Panc1 (cell line): Measurements from ENCODE around the gene ASPN. TPM values are rescaled to one million over a fixed set of nuclear protein-coding genes. Genes with fewer than 3 reads are reported as not detected.

ENCODE experiments used
- ATAC-seq: fragments of 200-7000 bp; cut with Tn5 transposase; 2 replicates; pipeline ENCODE4 v1.9.1; 2020; ENCODE audit warnings: mild to moderate bottlenecking, moderate library complexity
- BruUV-seq: library from RNA; stranded (reverse); fragments of 400-500 nt; replicated peaks from 2 replicates; lab custom pipeline; 2021; lab: Mats Ljungman, UMichigan
- CTCF ChIA-PET: fragments of 300-600 bp; sonication (Branson Sonifier 250); formaldehyde crosslinking; loops from one replicate; lab custom pipeline; 2022; ENCODE audit warnings: antibody characterized with exemption; lab: Charles Lee
- POLR2A ChIA-PET: fragments of 300-600 bp; sonication (Branson Sonifier 250); formaldehyde crosslinking; loops from one replicate; lab custom pipeline; 2022; ENCODE audit warnings: antibody characterized with exemption; lab: Charles Lee
- DNase-seq: peaks from one replicate; pipeline ENCODE4 v3.0.0-alpha.2; 2010; ENCODE audit warnings: low read depth, low spot score
- H3K27ac ChIP-seq: 2 replicates; pipeline ENCODE4 v1.5.1; 2011; ENCODE audit warnings: mild to moderate bottlenecking, low read length, inconsistent platforms
- H3K27me3 ChIP-seq: fragments of 200-500 bp; sonication (Bioruptor generic); 2 replicates; pipeline ENCODE4 v1.6.0; 2014; ENCODE audit warnings: low read length, inconsistent platforms; ENCODE audit not compliant: control insufficient read depth, insufficient read depth
- H3K36me3 ChIP-seq: fragments of 200-500 bp; sonication (Bioruptor generic); 2 replicates; pipeline ENCODE4 v1.5.1; 2014; ENCODE audit warnings: inconsistent platforms, mild to moderate bottlenecking, low read length, moderate library complexity; ENCODE audit not compliant: control insufficient read depth, insufficient read depth
- H3K4me1 ChIP-seq: 2 replicates; pipeline ENCODE4 v1.5.1; 2011; ENCODE audit warnings: inconsistent platforms, mild to moderate bottlenecking, low read length, moderate library complexity; ENCODE audit not compliant: control insufficient read depth, insufficient read depth
- H3K4me3 ChIP-seq, 2 experiments: 2 replicates each; pipeline ENCODE4 v1.5.1; 2011 to 2012; ENCODE audit warnings: low read depth in 2 of 2, low read length in 2 of 2, mild to moderate bottlenecking in 2 of 2, inconsistent platforms in 1 of 2, moderate library complexity in 1 of 2
- H3K9me3 ChIP-seq: fragments of 200-500 bp; sonication (Bioruptor generic); 2 replicates; pipeline ENCODE4 v1.5.1; 2014; ENCODE audit warnings: low read depth, mild to moderate bottlenecking, inconsistent platforms, low read length, moderate library complexity; ENCODE audit not compliant: control insufficient read depth, insufficient read depth
- CTCF ChIP-seq: fragments of 450-650 bp; IDR thresholded peaks from 2 replicates; pipeline ENCODE4 v1.5.1; 2017; ENCODE audit warnings: mild to moderate bottlenecking
- POLR2AphosphoS5 ChIP-seq: IDR thresholded peaks from 2 replicates; pipeline ENCODE4 v1.6.1; 2012; ENCODE audit warnings: mild to moderate bottlenecking, low read depth, low read length, moderate library complexity
- REST ChIP-seq, 2 experiments: IDR thresholded peaks; 2 replicates each; pipeline ENCODE4 v1.6.1; 2011 to 2012; ENCODE audit warnings: low read depth in 2 of 2, control low read depth in 1 of 2, low read length in 1 of 2, mild to moderate bottlenecking in 1 of 2, moderate library complexity in 1 of 2; ENCODE audit not compliant: insufficient read depth in 1 of 2
- SIN3A ChIP-seq: IDR thresholded peaks from 2 replicates; pipeline ENCODE4 v1.6.1; 2012; ENCODE audit warnings: low read depth, mild to moderate bottlenecking, low read length, moderate library complexity, borderline replicate concordance; ENCODE audit not compliant: insufficient read depth
- TCF7L2 ChIP-seq: IDR thresholded peaks from 2 replicates; pipeline ENCODE4 v1.6.1; 2011; ENCODE audit warnings: mild to moderate bottlenecking, low read depth, low read length, inconsistent platforms
- in situ Hi-C: cut with HindIII; loops from 2 replicates; pipeline ENCODE4 v1.10.0; 2016; ENCODE audit warnings: low sequenced_read_pairs, low pct_unique_long_range_greater_than_20kb
- intact Hi-C: fragments of 100-400 bp; cut with micrococcal nuclease; formaldehyde crosslinking; loops from one replicate; pipeline ENCODE4 v1.10.0; 2022; ENCODE audit not compliant: unreplicated experiment
- total RNA-seq: library from RNA; stranded (reverse); gene quantifications from one replicate; pipeline ENCODE4 v1.2.1, GENCODE V29; 2021; ENCODE audit not compliant: unreplicated experiment

ASPN gene
- total RNA-seq, 1 experiment from 2014 or later = not detected

DNA sequence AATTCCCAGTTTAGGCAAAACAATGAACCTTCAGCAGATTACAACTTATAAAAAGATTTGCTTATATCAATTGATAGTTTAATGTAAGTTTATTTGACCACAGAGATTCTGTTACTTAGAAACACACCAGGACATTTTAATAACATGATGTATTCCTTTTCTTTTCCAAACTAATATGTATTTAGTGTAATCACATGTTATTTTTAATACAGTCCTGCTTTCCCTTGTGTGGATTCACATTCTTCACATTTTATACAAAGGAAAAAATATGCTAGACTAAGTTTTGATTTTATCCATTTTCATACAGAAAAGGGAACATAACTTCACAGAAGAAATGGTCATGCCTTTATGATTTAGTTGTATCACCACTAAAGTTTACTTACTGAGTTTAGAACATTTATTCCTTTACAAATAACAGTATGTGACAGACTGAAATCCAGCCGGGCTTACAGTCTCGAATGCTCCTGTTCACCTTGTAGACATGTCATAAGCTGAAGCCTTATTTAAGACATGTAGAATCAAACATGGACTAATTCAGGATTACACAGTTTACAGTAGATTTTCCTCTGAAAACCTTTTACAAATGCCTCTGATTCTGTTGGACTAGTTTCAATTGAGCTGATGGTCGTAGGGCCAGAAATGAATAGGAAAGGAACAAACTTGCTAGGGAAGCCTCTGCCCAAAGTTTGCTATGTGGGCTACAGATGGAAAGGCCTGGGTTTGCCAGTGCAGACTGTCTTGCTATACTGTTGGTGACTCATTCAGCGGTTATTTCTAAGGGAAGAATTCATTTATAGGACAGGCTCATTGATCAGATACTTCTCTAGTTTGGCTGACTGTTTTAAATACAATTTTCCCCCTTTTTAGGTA is 6.6 kb upstream of the ASPN start:
- H3K36me3 ChIP-seq = no peaks in the 10 kb centered on the region
- ChIA-PET POLR2A (no interaction called here), CTCF (no interaction called here)
- H3K4me3 ChIP-seq = no peak overlapping the region
- no peaks in the 10 kb centered on the region for H3K4me1 ChIP-seq
- no peak overlapping the region for H3K27ac ChIP-seq
- H3K9me3 ChIP-seq = no peaks in the 10 kb centered on the region
- no TSS peak for BruUV-seq
- intact Hi-C loops = no loop called here
- ATAC-seq (no peak), DNase-seq (no peak)
- no peaks in the 10 kb centered on the region for H3K27me3 ChIP-seq
- in situ Hi-C loops = no loop called here
- TF ChIP-seq REST (IDR thresholded peaks at IDR 0.05; ENCODE audit: insufficient read depth in 1 of 2, low read depth in 2 of 2, low read length in 1 of 2) (no peak), SIN3A (no peak), CTCF (no peak), POLR2AphosphoS5 (no peak), TCF7L2 (no peak)

GRCh38 chr9:92486371-92486770 is 4.1 kb upstream of the ASPN start:
- Histone ChIP-seq H3K27ac (no peak overlapping the region), H3K4me3 (no peak overlapping the region), H3K36me3 (no peaks in the 10 kb centered on the region), H3K9me3 (no peaks in the 10 kb centered on the region), H3K4me1 (no peaks in the 10 kb centered on the region), H3K27me3 (no peaks in the 10 kb centered on the region)
- ChIA-PET CTCF (no interaction called here), POLR2A (interaction anchor here (0.5 kb wide), 1 partner anchor 97 kb away, joined by 7 read pairs; no protein-coding TSS in a partner anchor)
- no TSS peak for BruUV-seq
- no peak for DNase-seq
- ATAC-seq = no peak
- intact Hi-C loops = no loop called here
- in situ Hi-C loops = no loop called here
- TF ChIP-seq CTCF = no peak
- no peak for TF ChIP-seq TCF7L2
- TF ChIP-seq POLR2AphosphoS5 = no peak
- no peak for TF ChIP-seq REST (IDR thresholded peaks at IDR 0.05; ENCODE audit: insufficient read depth in 1 of 2, low read depth in 2 of 2, low read length in 1 of 2)
- no peak for TF ChIP-seq SIN3A
